GM12878 (cell line): ENCODE data around the gene KRT6C. TPM values are rescaled to one million over a fixed set of nuclear protein-coding genes. Genes with fewer than 3 reads are reported as not detected.

ENCODE experiments used
- ATAC-seq: fragments of 200-7000 bp; cut with Tn5 transposase; 3 replicates; pipeline ENCODE4 v1.9.1; 2020; ENCODE audit warnings: mild to moderate bottlenecking, moderate library complexity
- BruUV-seq: library from RNA; stranded (reverse); fragments of 400-500 nt; replicated peaks from 2 replicates; lab custom pipeline; 2021; lab: Mats Ljungman, UMichigan
- CTCF ChIA-PET: fragments of 300-600 bp; sonication (Branson Sonifier 250); formaldehyde crosslinking; extraction: SDS; loops from one replicate; lab custom pipeline; 2021; ENCODE audit warnings: inconsistent platforms; lab: Yijun Ruan, JAX
- POLR2A ChIA-PET: fragments of 350-600 bp; formaldehyde crosslinking; extraction: SDS; loops from one replicate; lab custom pipeline; 2021; ENCODE audit warnings: inconsistent platforms; lab: Charles Lee
- RAD21 ChIA-PET: fragments of 300-600 bp; sonication (Branson Sonifier 250); formaldehyde crosslinking; loops from one replicate; lab custom pipeline; 2023; ENCODE audit warnings: antibody characterized with exemption; ENCODE audit not compliant: unreplicated experiment; lab: Charles Lee
- SMC1A ChIA-PET: fragments of 300-600 bp; sonication (Branson Sonifier 250); formaldehyde crosslinking; loops from one replicate; lab custom pipeline; 2023; ENCODE audit not compliant: unreplicated experiment, uncharacterized antibody; lab: Charles Lee
- DNase-seq: peaks from one replicate; pipeline ENCODE4 v3.0.0-alpha.2; 2011; ENCODE audit warnings: low read depth, low spot score
- FAIRE-seq: peaks from 3 replicates; lab custom pipeline; 2011; peaks lifted over from hg19 to GRCh38; lab: Jason Lieb, UNC
- H2AFZ ChIP-seq: 2 replicates; pipeline ENCODE4 v1.6.0; 2011; ENCODE audit warnings: low read depth, low read length, control low read depth; ENCODE audit not compliant: control insufficient read depth
- H3K27ac ChIP-seq: 2 replicates; pipeline ENCODE4 v1.5.1; 2011; ENCODE audit warnings: control low read depth; ENCODE audit not compliant: control insufficient read depth, insufficient read depth
- H3K27me3 ChIP-seq, 2 experiments: replicated peaks in 1 of 2; 2 replicates each; pipeline versions ENCODE4 v1.6.0 to v1.6.1; 2011; ENCODE audit warnings: low read length in 1 of 2; ENCODE audit not compliant: control insufficient read depth in 2 of 2, insufficient read depth in 2 of 2
- H3K36me3 ChIP-seq, 2 experiments: 2 replicates each; pipeline ENCODE4 v1.5.1; 2011; ENCODE audit warnings: low read length in 1 of 2; ENCODE audit not compliant: control insufficient read depth in 2 of 2, insufficient read depth in 2 of 2
- H3K4me1 ChIP-seq: 2 replicates; pipeline ENCODE4 v1.6.1; 2011; ENCODE audit warnings: mild to moderate bottlenecking, low read length, moderate library complexity, mixed read lengths; ENCODE audit not compliant: control insufficient read depth, insufficient read depth
- H3K4me2 ChIP-seq: 2 replicates; pipeline ENCODE4 v1.6.0; 2011; ENCODE audit warnings: control low read depth; ENCODE audit not compliant: control insufficient read depth, insufficient read depth
- H3K4me3 ChIP-seq: fragments of 200-600 bp; sonication (generic); 2 replicates; pipeline ENCODE4 v1.5.1; 2016
- H3K79me2 ChIP-seq: 2 replicates; pipeline ENCODE4 v1.6.0; 2011; ENCODE audit warnings: low read length; ENCODE audit not compliant: control insufficient read depth, insufficient read depth
- H3K9ac ChIP-seq: 2 replicates; pipeline ENCODE4 v1.8.0; 2011; ENCODE audit warnings: low read length, control low read depth, mixed read lengths; ENCODE audit not compliant: control insufficient read depth, insufficient read depth
- H3K9me3 ChIP-seq: replicated peaks from 3 replicates; pipeline ENCODE4 v1.5.1; 2011; ENCODE audit warnings: mild to moderate bottlenecking, low read length; ENCODE audit not compliant: control insufficient read depth, insufficient read depth
- H4K20me1 ChIP-seq: 2 replicates; pipeline ENCODE4 v1.6.0; 2011; ENCODE audit not compliant: control insufficient read depth, insufficient read depth
- CEBPB ChIP-seq, 2 experiments: fragments of 150-350 bp in 1 of 2; IDR thresholded peaks; 2 replicates each; pipeline ENCODE4 v1.6.1; 2012 to 2014; ENCODE audit warnings: low read depth in 2 of 2, low read length in 2 of 2, borderline replicate concordance in 1 of 2, inconsistent platforms in 1 of 2
- SIN3A ChIP-seq: IDR thresholded peaks from 2 replicates; pipeline ENCODE4 v1.6.1; 2012; ENCODE audit warnings: low read depth, low read length, improper control_type of control experiment
- SMAD1 ChIP-seq: fragments of 450-650 bp; IDR thresholded peaks from 2 replicates; pipeline ENCODE4 v1.6.1; 2018; ENCODE audit warnings: mild to moderate bottlenecking, low read depth; ENCODE audit not compliant: partially characterized antibody
- SMARCA5 ChIP-seq: fragments of 450-650 bp; IDR thresholded peaks from 2 replicates; pipeline ENCODE4 v1.6.1; 2017; ENCODE audit warnings: mild to moderate bottlenecking
- ZNF217 ChIP-seq: fragments of 450-650 bp; IDR thresholded peaks from 2 replicates; pipeline ENCODE4 v1.6.1; 2017; ENCODE audit warnings: antibody characterized with exemption, mild to moderate bottlenecking
- WGBS: methylation state at CpG from one replicate; pipeline ENCODE4 v1.1.6; 2016; ENCODE audit warnings: low lambda C conversion rate; ENCODE audit not compliant: insufficient replicate concordance, insufficient coverage; ENCODE audit errors: missing lambda C conversion rate; 5-methylcytosine and 5-hydroxymethylcytosine counted together
- in situ Hi-C: fragments of 300-500 bp; cut with MboI; formaldehyde crosslinking; loops from 9 replicates; pipeline ENCODE4 v1.14.3; 2018; ENCODE audit warnings: mixed read lengths
- intact Hi-C: fragments of 100-400 bp; cut with micrococcal nuclease; formaldehyde crosslinking; loops from one replicate; pipeline ENCODE4 v1.14.2; 2022; ENCODE audit not compliant: unreplicated experiment
- polyA plus RNA-seq, 11 experiments: library from polyadenylated mRNA; depleted of rRNA in 4 of 11; unstranded in 6 of 11; stranded (reverse) in 5 of 11; fragments of >200 nt; fragmentation: Nextera tagmentation in 4 of 11; fragmentation: Illumina TruSeq in 1 of 11; extraction: Ambion mirVana in 4 of 11; extraction: Trizol in 1 of 11; gene quantifications; 1 replicate in 1 of 11; 2 replicates in 10 of 11; pipeline versions ENCODE4 v1.2.1 to v1.2.3, GENCODE V29; 2011 to 2016; ENCODE audit warnings: inconsistent platforms in 2 of 11, missing spikeins in 2 of 11, low read depth in 1 of 11
- total RNA-seq, 4 experiments: library from RNA; depleted of rRNA in 3 of 4; stranded (reverse); fragments of >200 nt in 3 of 4; fragmentation: Illumina TruSeq in 1 of 4; extraction: Trizol in 1 of 4; gene quantifications; 2 replicates each; pipeline versions ENCODE4 v1.2.1 to v1.2.3, GENCODE V29; 2013 to 2021
- TF ChIP-seq, protein P1 (sequence below): fragments of 150-350 bp; IDR thresholded peaks from 2 replicates; pipeline ENCODE4 v1.6.1; 2014; ENCODE audit warnings: mild to moderate bottlenecking, low read depth, low read length
- TF ChIP-seq, protein P2 (sequence below): fragments of 450-650 bp; IDR thresholded peaks from 2 replicates; pipeline ENCODE4 v1.6.1; 2017; ENCODE audit warnings: mild to moderate bottlenecking, moderate library complexity
- TF ChIP-seq, protein P3 (sequence below): fragments of 450-650 bp; IDR thresholded peaks from 2 replicates; pipeline ENCODE4 v1.6.1; 2018; ENCODE audit warnings: borderline replicate concordance, mild to moderate bottlenecking; ENCODE audit not compliant: partially characterized antibody
- TF ChIP-seq, protein P4 (sequence below): fragments of 450-650 bp; formaldehyde crosslinking; IDR thresholded peaks from 2 replicates; pipeline ENCODE4 v1.5.0; 2022; ENCODE audit warnings: mild to moderate bottlenecking, missing genetic modification characterization

The KRT6C gene
- total and polyA plus RNA-seq, 10 of the 15 experiments (the other 5 are each of a cell fraction or from before 2014, with no cell fraction given) = not detected

DNA sequence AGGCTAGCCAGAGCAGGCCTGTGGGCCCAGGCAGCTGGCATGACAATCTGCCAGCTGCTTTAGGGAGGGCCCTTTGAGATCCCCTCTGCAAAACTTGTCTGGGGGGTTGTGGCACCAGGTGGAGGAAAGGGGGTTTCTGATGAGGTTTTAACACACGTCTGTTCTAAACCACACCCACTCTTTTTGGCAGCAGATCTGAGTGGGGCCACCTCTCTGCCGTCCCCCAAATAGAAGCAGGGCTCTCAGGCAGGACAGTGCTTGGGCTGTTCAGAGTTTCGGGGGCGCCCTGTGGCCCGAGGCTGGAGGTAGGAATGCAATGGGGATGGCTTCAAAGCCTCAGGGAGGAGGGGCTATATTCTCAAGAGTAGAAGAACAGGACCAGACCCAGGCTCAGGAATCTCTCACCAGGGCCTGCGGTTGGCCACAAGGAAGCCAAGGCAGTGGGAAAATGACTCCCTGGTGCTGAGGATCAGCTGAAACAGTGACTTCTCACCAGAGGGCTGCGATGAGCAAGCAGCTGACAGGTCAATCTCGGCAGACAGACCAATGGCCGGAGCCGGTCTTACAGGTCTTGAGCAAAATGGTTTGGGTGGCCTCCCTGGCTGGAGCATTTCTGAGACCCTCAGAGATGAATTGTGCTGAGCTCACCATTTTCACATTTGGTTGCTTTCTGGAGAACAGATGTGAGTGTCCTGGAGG, 48.1 kb upstream of the KRT6C start (continued):
- no peak for TF ChIP-seq CEBPB (IDR thresholded peaks at IDR 0.05; ENCODE audit: borderline replicate concordance in 1 of 2, low read depth in 2 of 2, low read length in 2 of 2)
- TF ChIP-seq, protein P1, sequence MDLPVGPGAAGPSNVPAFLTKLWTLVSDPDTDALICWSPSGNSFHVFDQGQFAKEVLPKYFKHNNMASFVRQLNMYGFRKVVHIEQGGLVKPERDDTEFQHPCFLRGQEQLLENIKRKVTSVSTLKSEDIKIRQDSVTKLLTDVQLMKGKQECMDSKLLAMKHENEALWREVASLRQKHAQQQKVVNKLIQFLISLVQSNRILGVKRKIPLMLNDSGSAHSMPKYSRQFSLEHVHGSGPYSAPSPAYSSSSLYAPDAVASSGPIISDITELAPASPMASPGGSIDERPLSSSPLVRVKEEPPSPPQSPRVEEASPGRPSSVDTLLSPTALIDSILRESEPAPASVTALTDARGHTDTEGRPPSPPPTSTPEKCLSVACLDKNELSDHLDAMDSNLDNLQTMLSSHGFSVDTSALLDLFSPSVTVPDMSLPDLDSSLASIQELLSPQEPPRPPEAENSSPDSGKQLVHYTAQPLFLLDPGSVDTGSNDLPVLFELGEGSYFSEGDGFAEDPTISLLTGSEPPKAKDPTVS = no peak

DNA sequence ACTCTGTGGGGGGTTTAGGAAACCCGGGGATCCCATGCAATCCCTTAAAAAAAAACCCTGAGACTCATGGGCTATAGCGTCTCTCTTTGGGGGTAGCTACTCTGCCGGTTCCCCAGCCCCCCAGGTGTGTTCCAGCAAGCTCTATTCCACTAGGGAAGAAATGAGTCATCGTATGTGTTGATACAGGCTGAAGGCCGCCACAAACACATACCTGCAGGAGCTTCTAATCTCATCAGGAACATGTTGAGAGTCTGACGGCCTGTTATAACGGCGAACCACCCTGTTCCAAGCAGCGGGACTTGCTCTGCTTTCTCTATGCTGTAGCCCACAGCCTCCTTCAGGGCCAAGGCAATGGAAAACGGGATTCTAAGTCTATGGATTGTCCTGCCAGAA, 47.6 kb upstream of the KRT6C start:
- CTCF ChIA-PET = interaction anchor here (0.9 to 1.2 kb wide), 2 partner anchors 9 to 21 kb away, joined by 3 to 4 read pairs; no protein-coding TSS in a partner anchor
- Histone ChIP-seq H3K79me2 (no peaks in the 10 kb centered on the region), H3K27ac (no peak overlapping the region), H4K20me1 (no peaks in the 10 kb centered on the region), H3K4me2 (no peak overlapping the region), H2AFZ (no peak overlapping the region), H3K4me1 (no peaks in the 10 kb centered on the region), H3K9ac (no peak overlapping the region), H3K36me3 (no peaks in the 10 kb centered on the region), H3K9me3 (no peaks in the 10 kb centered on the region), H3K27me3 (peaks cover 0 to 9% of the 10 kb centered on the region in 2 experiments; a peak in 3 of 4 replicates), H3K4me3 (no peak overlapping the region)
- FAIRE-seq (no peak), ATAC-seq (no peak), DNase-seq (no peak)
- RAD21 ChIA-PET = no interaction called here
- intact Hi-C loops (no loop called here), in situ Hi-C loops (no loop called here)
- POLR2A ChIA-PET = interaction anchor here (0.7 kb wide), 1 partner anchor 558 kb away, joined by 3 read pairs; the partner anchor contains the start of gene SPRYD3
- SMC1A ChIA-PET = interaction anchor here (1.1 kb wide), 1 partner anchor 148 kb away, joined by 3 read pairs; no protein-coding TSS in a partner anchor
- 38% methylated on average over 10 of the region's 10 CpGs for WGBS
- BruUV-seq = no TSS peak
- no peak for TF ChIP-seq SMAD1
- no peak for TF ChIP-seq SIN3A
- TF ChIP-seq, protein P2, sequence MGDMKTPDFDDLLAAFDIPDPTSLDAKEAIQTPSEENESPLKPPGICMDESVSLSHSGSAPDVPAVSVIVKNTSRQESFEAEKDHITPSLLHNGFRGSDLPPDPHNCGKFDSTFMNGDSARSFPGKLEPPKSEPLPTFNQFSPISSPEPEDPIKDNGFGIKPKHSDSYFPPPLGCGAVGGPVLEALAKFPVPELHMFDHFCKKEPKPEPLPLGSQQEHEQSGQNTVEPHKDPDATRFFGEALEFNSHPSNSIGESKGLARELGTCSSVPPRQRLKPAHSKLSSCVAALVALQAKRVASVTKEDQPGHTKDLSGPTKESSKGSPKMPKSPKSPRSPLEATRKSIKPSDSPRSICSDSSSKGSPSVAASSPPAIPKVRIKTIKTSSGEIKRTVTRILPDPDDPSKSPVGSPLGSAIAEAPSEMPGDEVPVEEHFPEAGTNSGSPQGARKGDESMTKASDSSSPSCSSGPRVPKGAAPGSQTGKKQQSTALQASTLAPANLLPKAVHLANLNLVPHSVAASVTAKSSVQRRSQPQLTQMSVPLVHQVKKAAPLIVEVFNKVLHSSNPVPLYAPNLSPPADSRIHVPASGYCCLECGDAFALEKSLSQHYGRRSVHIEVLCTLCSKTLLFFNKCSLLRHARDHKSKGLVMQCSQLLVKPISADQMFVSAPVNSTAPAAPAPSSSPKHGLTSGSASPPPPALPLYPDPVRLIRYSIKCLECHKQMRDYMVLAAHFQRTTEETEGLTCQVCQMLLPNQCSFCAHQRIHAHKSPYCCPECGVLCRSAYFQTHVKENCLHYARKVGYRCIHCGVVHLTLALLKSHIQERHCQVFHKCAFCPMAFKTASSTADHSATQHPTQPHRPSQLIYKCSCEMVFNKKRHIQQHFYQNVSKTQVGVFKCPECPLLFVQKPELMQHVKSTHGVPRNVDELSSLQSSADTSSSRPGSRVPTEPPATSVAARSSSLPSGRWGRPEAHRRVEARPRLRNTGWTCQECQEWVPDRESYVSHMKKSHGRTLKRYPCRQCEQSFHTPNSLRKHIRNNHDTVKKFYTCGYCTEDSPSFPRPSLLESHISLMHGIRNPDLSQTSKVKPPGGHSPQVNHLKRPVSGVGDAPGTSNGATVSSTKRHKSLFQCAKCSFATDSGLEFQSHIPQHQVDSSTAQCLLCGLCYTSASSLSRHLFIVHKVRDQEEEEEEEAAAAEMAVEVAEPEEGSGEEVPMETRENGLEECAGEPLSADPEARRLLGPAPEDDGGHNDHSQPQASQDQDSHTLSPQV = no peak
- TF ChIP-seq, protein P3, sequence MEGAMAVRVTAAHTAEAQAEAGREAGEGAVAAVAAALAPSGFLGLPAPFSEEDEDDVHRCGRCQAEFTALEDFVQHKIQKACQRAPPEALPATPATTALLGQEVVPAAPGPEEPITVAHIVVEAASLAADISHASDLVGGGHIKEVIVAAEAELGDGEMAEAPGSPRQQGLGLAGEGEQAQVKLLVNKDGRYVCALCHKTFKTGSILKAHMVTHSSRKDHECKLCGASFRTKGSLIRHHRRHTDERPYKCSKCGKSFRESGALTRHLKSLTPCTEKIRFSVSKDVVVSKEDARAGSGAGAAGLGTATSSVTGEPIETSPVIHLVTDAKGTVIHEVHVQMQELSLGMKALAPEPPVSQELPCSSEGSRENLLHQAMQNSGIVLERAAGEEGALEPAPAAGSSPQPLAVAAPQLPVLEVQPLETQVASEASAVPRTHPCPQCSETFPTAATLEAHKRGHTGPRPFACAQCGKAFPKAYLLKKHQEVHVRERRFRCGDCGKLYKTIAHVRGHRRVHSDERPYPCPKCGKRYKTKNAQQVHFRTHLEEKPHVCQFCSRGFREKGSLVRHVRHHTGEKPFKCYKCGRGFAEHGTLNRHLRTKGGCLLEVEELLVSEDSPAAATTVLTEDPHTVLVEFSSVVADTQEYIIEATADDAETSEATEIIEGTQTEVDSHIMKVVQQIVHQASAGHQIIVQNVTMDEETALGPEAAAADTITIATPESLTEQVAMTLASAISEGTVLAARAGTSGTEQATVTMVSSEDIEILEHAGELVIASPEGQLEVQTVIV = no peak
- no peak for TF ChIP-seq SMARCA5
- TF ChIP-seq, protein P4, sequence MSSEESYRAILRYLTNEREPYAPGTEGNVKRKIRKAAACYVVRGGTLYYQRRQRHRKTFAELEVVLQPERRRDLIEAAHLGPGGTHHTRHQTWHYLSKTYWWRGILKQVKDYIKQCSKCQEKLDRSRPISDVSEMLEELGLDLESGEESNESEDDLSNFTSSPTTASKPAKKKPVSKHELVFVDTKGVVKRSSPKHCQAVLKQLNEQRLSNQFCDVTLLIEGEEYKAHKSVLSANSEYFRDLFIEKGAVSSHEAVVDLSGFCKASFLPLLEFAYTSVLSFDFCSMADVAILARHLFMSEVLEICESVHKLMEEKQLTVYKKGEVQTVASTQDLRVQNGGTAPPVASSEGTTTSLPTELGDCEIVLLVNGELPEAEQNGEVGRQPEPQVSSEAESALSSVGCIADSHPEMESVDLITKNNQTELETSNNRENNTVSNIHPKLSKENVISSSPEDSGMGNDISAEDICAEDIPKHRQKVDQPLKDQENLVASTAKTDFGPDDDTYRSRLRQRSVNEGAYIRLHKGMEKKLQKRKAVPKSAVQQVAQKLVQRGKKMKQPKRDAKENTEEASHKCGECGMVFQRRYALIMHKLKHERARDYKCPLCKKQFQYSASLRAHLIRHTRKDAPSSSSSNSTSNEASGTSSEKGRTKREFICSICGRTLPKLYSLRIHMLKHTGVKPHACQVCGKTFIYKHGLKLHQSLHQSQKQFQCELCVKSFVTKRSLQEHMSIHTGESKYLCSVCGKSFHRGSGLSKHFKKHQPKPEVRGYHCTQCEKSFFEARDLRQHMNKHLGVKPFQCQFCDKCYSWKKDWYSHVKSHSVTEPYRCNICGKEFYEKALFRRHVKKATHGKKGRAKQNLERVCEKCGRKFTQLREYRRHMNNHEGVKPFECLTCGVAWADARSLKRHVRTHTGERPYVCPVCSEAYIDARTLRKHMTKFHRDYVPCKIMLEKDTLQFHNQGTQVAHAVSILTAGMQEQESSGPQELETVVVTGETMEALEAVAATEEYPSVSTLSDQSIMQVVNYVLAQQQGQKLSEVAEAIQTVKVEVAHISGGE (CRISPR knock-in tag) = no peak
- no peak for TF ChIP-seq ZNF217
